NCI-H526 treated with DMSO at 0.1 percent for 48 hours (cell line): Measurements from ENCODE around the gene ABCC4.
"Not testable (repeated sequence)": the region's sequence is repeated elsewhere in the genome, so short reads cannot be mapped to it uniquely, and the experiment has no call there.

Experiments used
- DNase-seq: peaks from one replicate; lab custom pipeline; 2025; lab: John Stamatoyannopoulos, UW

Gene ABCC4

GRCh38 chr13:95198606-95199005 is 102.6 kb downstream of the ABCC4 start:
- DNase-seq, result not testable (repeated sequence)

- DNase-seq, result no peak
Observed at GRCh38 chr13:95197548-95197947, 103.7 kb downstream of the ABCC4 start.

GRCh38 chr13:95195146-95195545 is 106.1 kb downstream of the ABCC4 start:
- DNase-seq, result no peak

GRCh38 chr13:95193509-95194230 is 107.6 kb downstream of the ABCC4 start:
- DNase-seq, result no peak

- no peak for DNase-seq
Observed at GRCh38 chr13:95192998-95193397, 108.3 kb downstream of the ABCC4 start.

GRCh38 chr13:95192564-95192945 is 108.7 kb downstream of the ABCC4 start:
- DNase-seq, result not testable (repeated sequence)

GRCh38 chr13:95191821-95192563 is 109.3 kb downstream of the ABCC4 start:
- DNase-seq, result peak; percentile 67

GRCh38 chr13:95188128-95188527 is 113.1 kb downstream of the ABCC4 start:
- DNase-seq, result no peak

GRCh38 chr13:95185851-95186250 is 115.4 kb downstream of the ABCC4 start:
- DNase-seq, result no peak

- DNase-seq, result no peak
Observed at GRCh38 chr13:95185311-95185710, 115.9 kb downstream of the ABCC4 start.

GRCh38 chr13:95184317-95184716 is 116.9 kb downstream of the ABCC4 start:
- no peak for DNase-seq

GRCh38 chr13:95182570-95183265 is 118.5 kb downstream of the ABCC4 start:
- DNase-seq, result no peak

- no peak for DNase-seq
Observed at GRCh38 chr13:95181586-95181985, 119.7 kb downstream of the ABCC4 start.

- no peak for DNase-seq
Observed at GRCh38 chr13:95180513-95181245, 120.6 kb downstream of the ABCC4 start.

- DNase-seq, result no peak
Observed at GRCh38 chr13:95176611-95177259, 124.5 kb downstream of the ABCC4 start.

- DNase-seq, result no peak
Observed at GRCh38 chr13:95174517-95174916, 126.7 kb downstream of the ABCC4 start.

- no peak for DNase-seq
Observed at GRCh38 chr13:95168191-95168590, 133.1 kb downstream of the ABCC4 start.

GRCh38 chr13:95167003-95167402 is 134.2 kb downstream of the ABCC4 start:
- DNase-seq, result not testable (repeated sequence)

- no peak for DNase-seq
Observed at GRCh38 chr13:95164830-95165229, 136.4 kb downstream of the ABCC4 start.

- no peak for DNase-seq
Observed at GRCh38 chr13:95160112-95160906, 140.9 kb downstream of the ABCC4 start.

GRCh38 chr13:95159458-95159857 is 141.8 kb downstream of the ABCC4 start:
- no peak for DNase-seq
